ENCODE measurements around the gene THAP3.
"Not testable (repeated sequence)": the region's sequence is repeated elsewhere in the genome, so short reads cannot be mapped to it uniquely, and the experiment has no call there.

THAP3 gene

GRCh38 chr1:6591222-6591621, 33.4 kb upstream of the THAP3 start:
- DNase-seq = no peak

- DNase-seq = no peak
Measured at GRCh38 chr1:6591644-6592043, 33.0 kb upstream of the THAP3 start.

- no peak for DNase-seq
Measured at GRCh38 chr1:6592441-6592840, 32.2 kb upstream of the THAP3 start.

- no peak for DNase-seq
Measured at GRCh38 chr1:6592865-6593593, 31.6 kb upstream of the THAP3 start.

GRCh38 chr1:6593810-6594209, 30.9 kb upstream of the THAP3 start:
- no peak for DNase-seq

- DNase-seq = no peak
Measured at GRCh38 chr1:6594977-6595740, 29.5 kb upstream of the THAP3 start.

- no peak for DNase-seq
Measured at GRCh38 chr1:6596351-6596750, 28.3 kb upstream of the THAP3 start.

- DNase-seq = no peak
Measured at GRCh38 chr1:6596886-6597776, 27.5 kb upstream of the THAP3 start.

GRCh38 chr1:6597777-6598131, 26.9 kb upstream of the THAP3 start:
- DNase-seq = no peak

- peak; percentile 66 for DNase-seq
Measured at GRCh38 chr1:6599141-6599975, 25.3 kb upstream of the THAP3 start.

GRCh38 chr1:6599991-6600390, 24.7 kb upstream of the THAP3 start:
- not testable (repeated sequence) for DNase-seq

- DNase-seq = peak; percentile 30
Measured at GRCh38 chr1:6600410-6601048, 24.1 kb upstream of the THAP3 start.

GRCh38 chr1:6601049-6601922, 23.4 kb upstream of the THAP3 start:
- peak; percentile 92 for DNase-seq

GRCh38 chr1:6601923-6602668, 22.6 kb upstream of the THAP3 start:
- DNase-seq = peak; percentile 76

- DNase-seq = peak; percentile 95
Measured at GRCh38 chr1:6602669-6603237, 21.9 kb upstream of the THAP3 start, which contains the start of gene KLHL21. Gene KLHL21, minus strand, starts transcription at chr1:6602869. Its CDS starts 52 bp downstream, at chr1:6602817.

- DNase-seq = peak; percentile 68
Measured at GRCh38 chr1:6603238-6603914, 21.3 kb upstream of the THAP3 start.

GRCh38 chr1:6603915-6604558, 20.6 kb upstream of the THAP3 start:
- peak; percentile 35 for DNase-seq

GRCh38 chr1:6612641-6613360, 11.9 kb upstream of the THAP3 start:
- peak; percentile 49 for DNase-seq

All from RPMI8226 (cell line).